ENCODE data around the gene FGD3. TPM values are rescaled to one million over a fixed set of nuclear protein-coding genes. Genes with fewer than 3 reads are reported as not detected.

FGD3 gene
- total and polyA plus RNA-seq, 9 of the 15 experiments (the other 6 are each of a cell fraction or from before 2014, with no cell fraction given), result 0.07 to 1.3 (median 0.29) TPM

DNA sequence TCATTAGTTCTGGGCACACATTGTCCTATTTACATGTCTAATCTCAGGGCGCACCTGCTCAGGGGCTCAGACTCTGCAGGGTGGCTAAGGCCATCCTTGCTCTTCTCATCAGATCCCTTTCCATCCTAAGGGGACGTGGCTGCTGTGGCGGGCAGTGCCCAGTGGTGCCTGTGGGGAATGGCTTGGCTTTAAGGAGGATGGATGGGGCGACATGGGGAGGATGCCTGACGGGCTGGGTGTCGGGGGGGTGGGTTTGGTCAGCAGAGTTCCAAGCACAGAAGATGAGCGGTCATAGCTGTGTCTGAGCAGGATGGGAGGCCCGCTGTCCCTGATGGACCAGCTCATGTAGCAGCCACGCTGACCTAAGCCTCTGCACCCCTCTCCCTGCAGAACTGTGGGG lies 70.3 kb downstream of the FGD3 start:
- H3K4me3 ChIP-seq, result no peak overlapping the region
- no peak overlapping the region for H3K9ac ChIP-seq (ENCODE audit: insufficient read depth in 1 of 2, low read depth in 2 of 2, low read length in 2 of 2)
- H4K20me1 ChIP-seq (replicated peaks; ENCODE audit: control insufficient read depth, insufficient read depth, low read length), result peaks cover 12% of the 10 kb centered on the region
- no peak for DNase-seq (ENCODE audit: extremely low read depth in 1 of 4, low spot score in 3 of 4)
- no peaks in the 10 kb centered on the region for H3K9me3 ChIP-seq (replicated peaks; ENCODE audit: control insufficient read depth, insufficient read depth, low read depth, low read length)
- no peak for ATAC-seq
- no peak overlapping the region for H3K4me2 ChIP-seq (ENCODE audit: insufficient read depth, low read length)
- CTCF ChIA-PET (ENCODE audit: low intra/inter-chr PET ratio), result no interaction called here
- H3K9me1 ChIP-seq (ENCODE audit: control insufficient read depth, insufficient read depth, low read length), result no peaks in the 10 kb centered on the region
- in situ Hi-C loops (cut with MboI) (loop anchor here (25.0 kb wide), 1 partner anchor 295 kb away; no protein-coding TSS in a partner anchor), intact Hi-C loops (cut with micrococcal nuclease) (no loop called here)
- H3K36me3 ChIP-seq (ENCODE audit: control insufficient read depth, insufficient read depth, low read length), result no peaks in the 10 kb centered on the region
- no peak for TF ChIP-seq ZNF707 (CRISPR knock-in tag; conservative IDR thresholded peaks at IDR 0.05)
- TF ChIP-seq ZNF57 (CRISPR knock-in tag; IDR thresholded peaks at IDR 0.05), result no peak
- TF ChIP-seq ZNF699 (CRISPR knock-in tag; IDR thresholded peaks at IDR 0.05; ENCODE audit: insufficient replicate concordance), result no peak
- TF ChIP-seq, protein P1, sequence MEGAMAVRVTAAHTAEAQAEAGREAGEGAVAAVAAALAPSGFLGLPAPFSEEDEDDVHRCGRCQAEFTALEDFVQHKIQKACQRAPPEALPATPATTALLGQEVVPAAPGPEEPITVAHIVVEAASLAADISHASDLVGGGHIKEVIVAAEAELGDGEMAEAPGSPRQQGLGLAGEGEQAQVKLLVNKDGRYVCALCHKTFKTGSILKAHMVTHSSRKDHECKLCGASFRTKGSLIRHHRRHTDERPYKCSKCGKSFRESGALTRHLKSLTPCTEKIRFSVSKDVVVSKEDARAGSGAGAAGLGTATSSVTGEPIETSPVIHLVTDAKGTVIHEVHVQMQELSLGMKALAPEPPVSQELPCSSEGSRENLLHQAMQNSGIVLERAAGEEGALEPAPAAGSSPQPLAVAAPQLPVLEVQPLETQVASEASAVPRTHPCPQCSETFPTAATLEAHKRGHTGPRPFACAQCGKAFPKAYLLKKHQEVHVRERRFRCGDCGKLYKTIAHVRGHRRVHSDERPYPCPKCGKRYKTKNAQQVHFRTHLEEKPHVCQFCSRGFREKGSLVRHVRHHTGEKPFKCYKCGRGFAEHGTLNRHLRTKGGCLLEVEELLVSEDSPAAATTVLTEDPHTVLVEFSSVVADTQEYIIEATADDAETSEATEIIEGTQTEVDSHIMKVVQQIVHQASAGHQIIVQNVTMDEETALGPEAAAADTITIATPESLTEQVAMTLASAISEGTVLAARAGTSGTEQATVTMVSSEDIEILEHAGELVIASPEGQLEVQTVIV (CRISPR knock-in tag; IDR thresholded peaks at IDR 0.05; ENCODE audit: borderline replicate concordance), result no peak
- TF ChIP-seq L3MBTL2 (IDR thresholded peaks at IDR 0.05), result no peak
- TF ChIP-seq SREBF1 (IDR thresholded peaks at IDR 0.05; ENCODE audit: borderline replicate concordance, low read depth, low read length), result no peak
- TF ChIP-seq KLF13 (tag; IDR thresholded peaks at IDR 0.05; ENCODE audit: borderline replicate concordance, low read depth), result no peak
- TF ChIP-seq CBX1 (IDR thresholded peaks at IDR 0.05; ENCODE audit: low read depth), result no peak
- no peak for TF ChIP-seq ZNF764 (CRISPR knock-in tag; IDR thresholded peaks at IDR 0.05; ENCODE audit: low read depth)
- TF ChIP-seq NCOR1 (IDR thresholded peaks at IDR 0.05), result no peak
- no peak overlapping the region for H3K27ac ChIP-seq (ENCODE audit: extremely low read depth, low read depth, low read length)
- POLR2A ChIA-PET, result no interaction called here
- H2AFZ ChIP-seq (ENCODE audit: low read depth, low read length), result no peak overlapping the region
- peaks cover 33 to 76% of the 10 kb centered on the region in 2 experiments; a peak in 4 of 5 replicates for H3K27me3 ChIP-seq (ENCODE audit: control insufficient read depth in 2 of 2, insufficient read depth in 2 of 2, low read length in 2 of 2)
- no peaks in the 10 kb centered on the region for H3K4me1 ChIP-seq (replicated peaks in 1 of 2; ENCODE audit: control insufficient read depth in 2 of 2, insufficient read depth in 2 of 2, low read length in 2 of 2)
- WGBS (ENCODE audit: insufficient coverage, low coverage, missing lambda C conversion rate), result 0% methylated on average over 8 of the region's 9 CpGs
- BruUV-seq (replicated peaks), result no TSS peak
- no peaks in the 10 kb centered on the region for H3K79me2 ChIP-seq (ENCODE audit: control insufficient read depth, insufficient read depth, low read length)
- no peak for FAIRE-seq

Data from K562 (cell line).